Sigmoid colon (tissue), 7 donors: ENCODE measurements around the gene ABCB8. TPM values are rescaled to one million over a fixed set of nuclear protein-coding genes. Genes with fewer than 3 reads are reported as not detected.

ENCODE experiments used
- DNase-seq: peaks from one replicate; pipeline ENCODE4 v3.0.0-alpha.2; 2019
- H3K27ac ChIP-seq, 4 donors: fragments of 200-600 bp; sonication (generic); one replicate each; pipeline ENCODE4 v1.5.1; 2016 to 2019; ENCODE audit warnings: mild to moderate bottlenecking in 1 of 4
- H3K27me3 ChIP-seq, 3 donors: fragments of 200-600 bp; sonication (generic); one replicate each; pipeline ENCODE4 v1.5.1; 2019; ENCODE audit warnings: mild to moderate bottlenecking in 1 of 3
- H3K36me3 ChIP-seq, 4 donors: fragments of 200-600 bp; sonication (generic); one replicate each; pipeline ENCODE4 v1.5.1; 2016 to 2019
- H3K4me1 ChIP-seq, 4 donors: fragments of 200-600 bp; sonication (generic); one replicate each; pipeline ENCODE4 v1.5.1; 2017 to 2019
- H3K4me3 ChIP-seq, 4 donors: fragments of 200-600 bp; sonication (generic); one replicate each; pipeline ENCODE4 v1.5.1; 2017 to 2019; ENCODE audit warnings: mild to moderate bottlenecking in 2 of 4, moderate library complexity in 1 of 4
- H3K9me3 ChIP-seq, 4 donors: fragments of 200-600 bp in 3 of 4; sonication (generic) in 3 of 4; one replicate each; pipeline versions ENCODE4 v1.5.1 to v1.6.1; 2013 to 2019
- EP300 ChIP-seq, 4 donors: sonication (generic); formaldehyde crosslinking; IDR thresholded peaks; one replicate each; pipeline ENCODE4 v1.6.1; 2017; ENCODE audit warnings: antibody characterized with exemption in 4 of 4
- POLR2A ChIP-seq, 2 donors: fragments of 450-650 bp; IDR thresholded peaks; one replicate each; pipeline ENCODE4 v1.6.1; 2016; ENCODE audit warnings: antibody characterized with exemption in 2 of 2, mild to moderate bottlenecking in 2 of 2, moderate library complexity in 2 of 2
- POLR2AphosphoS5 ChIP-seq, 4 donors: sonication (generic); formaldehyde crosslinking; IDR thresholded peaks; one replicate each; pipeline ENCODE4 v1.6.1; 2017; ENCODE audit warnings: antibody characterized with exemption in 4 of 4
- WGBS, 2 donors: extraction: QIAGEN DNeasy Blood & Tissue Kit; methylation state at CpG; one replicate each; pipeline ENCODE4 v1.1.7; 2013; 5-methylcytosine and 5-hydroxymethylcytosine counted together
- intact Hi-C: fragments of 100-400 bp; cut with DNase I; formaldehyde crosslinking; loops from one replicate; pipeline ENCODE4 v1.15.1; 2023
- polyA plus RNA-seq, 3 donors: library from polyadenylated mRNA; stranded (reverse); fragments of 200-250 nt; gene quantifications; one replicate each; pipeline ENCODE4 v1.2.3, GENCODE V29; 2013
- total RNA-seq, 4 donors: library from RNA; depleted of rRNA; stranded (reverse); fragments of >200 nt; gene quantifications; one replicate each; pipeline ENCODE4 v1.1.0, GENCODE V29; 2016
- TF ChIP-seq, protein P1 (sequence below), 4 experiments: fragments of 450-650 bp in 3 of 4; fragments of 200-600 bp in 1 of 4; IDR thresholded peaks; one replicate each; pipeline ENCODE4 v1.5.1; 2016 to 2019; ENCODE audit warnings: antibody characterized with exemption in 4 of 4, mild to moderate bottlenecking in 3 of 4, moderate library complexity in 2 of 4
- donor health status: healthy with polysubstance abuse.
- donor health status: Bipolar disorder and iron deficiency.
- donor health status: healthy.

ABCB8 gene
- total and polyA plus RNA-seq, 7 donors: 3.0 to 32.8 (median 18.3) TPM

DNA sequence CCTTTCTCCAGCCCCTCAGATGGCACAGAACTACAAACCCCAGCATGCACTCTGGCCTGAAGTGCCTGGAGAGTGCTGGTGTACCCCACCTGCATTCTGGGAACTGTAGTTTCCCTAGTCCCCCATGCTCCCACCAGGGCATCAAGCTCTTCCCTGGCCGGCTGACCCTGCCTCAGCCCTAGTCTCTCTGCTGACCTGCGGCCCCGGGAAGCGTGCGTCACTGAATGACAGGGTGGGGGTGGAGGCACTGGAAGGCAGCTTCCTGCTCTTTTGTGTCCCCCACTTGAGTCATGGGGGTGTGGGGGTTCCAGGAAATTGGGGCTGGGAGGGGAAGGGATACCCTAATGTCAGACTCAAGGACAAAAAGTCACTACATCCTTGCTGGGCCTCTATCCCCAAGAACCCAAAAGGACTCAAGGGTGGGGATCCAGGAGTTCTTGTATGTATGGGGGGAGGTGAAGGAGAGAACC lies 35.4 kb upstream of the ABCB8 start:
- TF ChIP-seq POLR2A (IDR thresholded peaks at IDR 0.05) (no peak), EP300 (IDR thresholded peaks at IDR 0.05) (no peak), POLR2AphosphoS5 (IDR thresholded peaks at IDR 0.05) (no peak)
- TF ChIP-seq, protein P1, sequence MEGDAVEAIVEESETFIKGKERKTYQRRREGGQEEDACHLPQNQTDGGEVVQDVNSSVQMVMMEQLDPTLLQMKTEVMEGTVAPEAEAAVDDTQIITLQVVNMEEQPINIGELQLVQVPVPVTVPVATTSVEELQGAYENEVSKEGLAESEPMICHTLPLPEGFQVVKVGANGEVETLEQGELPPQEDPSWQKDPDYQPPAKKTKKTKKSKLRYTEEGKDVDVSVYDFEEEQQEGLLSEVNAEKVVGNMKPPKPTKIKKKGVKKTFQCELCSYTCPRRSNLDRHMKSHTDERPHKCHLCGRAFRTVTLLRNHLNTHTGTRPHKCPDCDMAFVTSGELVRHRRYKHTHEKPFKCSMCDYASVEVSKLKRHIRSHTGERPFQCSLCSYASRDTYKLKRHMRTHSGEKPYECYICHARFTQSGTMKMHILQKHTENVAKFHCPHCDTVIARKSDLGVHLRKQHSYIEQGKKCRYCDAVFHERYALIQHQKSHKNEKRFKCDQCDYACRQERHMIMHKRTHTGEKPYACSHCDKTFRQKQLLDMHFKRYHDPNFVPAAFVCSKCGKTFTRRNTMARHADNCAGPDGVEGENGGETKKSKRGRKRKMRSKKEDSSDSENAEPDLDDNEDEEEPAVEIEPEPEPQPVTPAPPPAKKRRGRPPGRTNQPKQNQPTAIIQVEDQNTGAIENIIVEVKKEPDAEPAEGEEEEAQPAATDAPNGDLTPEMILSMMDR (IDR thresholded peaks at IDR 0.05): no peak
- peak; percentile 66 for DNase-seq
- peak overlapping the region in 2 of 4 donors; percentile 31 to 37 for H3K27ac ChIP-seq

GRCh38 chr7:150993511-150993910 lies 34.7 kb upstream of the ABCB8 start:
- peaks cover 0 to 13% (median 9%) of the 10 kb centered on the region in 4 donors for H3K4me1 ChIP-seq
- H3K9me3 ChIP-seq: no peaks in the 10 kb centered on the region
- 90 to 93% methylated on average over 14 of the region's 14 CpGs for WGBS, 2 donors
- intact Hi-C loops: no loop called here
- TF ChIP-seq, protein P1 (IDR thresholded peaks at IDR 0.05): no peak
- peak in 2 of 4 donors; percentile 17 to 55 for TF ChIP-seq POLR2AphosphoS5 (IDR thresholded peaks at IDR 0.05)
- H3K27me3 ChIP-seq: peaks cover 0 to 11% (median 0%) of the 10 kb centered on the region in 3 donors
- peak overlapping the region in 3 of 4 donors; percentile 16 to 23 (median 21) for H3K4me3 ChIP-seq
- no peaks in the 10 kb centered on the region for H3K36me3 ChIP-seq
- H3K27ac ChIP-seq: peak overlapping the region in 3 of 4 donors; percentile 5 to 37 (median 31)
- DNase-seq: peak; percentile 68

More for the DNA sequence above, 35.4 kb upstream of the ABCB8 start:
- WGBS, 2 donors: 60 to 63% methylated on average over 5 of the region's 5 CpGs
- peaks cover 0 to 18% (median 14%) of the 10 kb centered on the region in 4 donors for H3K4me1 ChIP-seq
- H3K36me3 ChIP-seq: no peaks in the 10 kb centered on the region
- no peak overlapping the region for H3K4me3 ChIP-seq
- peaks cover 0 to 11% (median 0%) of the 10 kb centered on the region in 3 donors for H3K27me3 ChIP-seq
- no peaks in the 10 kb centered on the region for H3K9me3 ChIP-seq
- intact Hi-C loops: no loop called here

DNA sequence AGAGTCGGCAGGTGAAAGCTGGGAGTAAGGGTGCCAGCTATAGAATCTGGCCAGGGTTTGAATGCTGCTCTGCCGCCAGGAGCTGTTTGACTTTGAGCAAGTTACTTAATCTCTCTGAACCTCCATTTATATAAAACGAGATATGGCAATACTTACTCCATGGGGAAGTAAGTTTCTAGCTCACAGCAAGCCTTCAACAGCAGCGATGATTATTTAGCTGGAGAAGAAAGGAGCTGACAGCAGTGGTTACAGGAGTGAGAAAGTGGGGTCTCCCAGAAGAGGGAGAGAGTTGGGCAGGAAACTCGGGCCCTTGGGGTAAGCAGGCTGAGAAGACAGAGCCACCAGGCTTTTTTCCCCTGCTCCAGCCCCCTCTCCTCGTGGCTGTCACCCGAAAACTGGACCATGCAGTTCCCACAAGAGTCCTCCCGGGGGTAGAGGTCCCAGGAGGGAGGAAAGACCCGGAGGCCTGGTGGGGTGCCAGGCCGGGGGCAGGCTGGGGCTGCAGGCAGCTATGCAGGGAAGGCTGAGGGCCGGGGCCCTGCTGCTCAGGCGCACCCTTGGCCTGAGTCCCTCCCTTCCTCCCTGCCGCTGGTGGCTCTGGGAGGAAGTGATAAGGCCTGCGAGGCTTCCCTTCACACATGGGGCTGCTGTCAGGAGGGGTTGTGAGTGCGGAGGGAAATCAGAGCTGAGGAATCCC lies 34.0 kb upstream of the ABCB8 start:
- Histone ChIP-seq H3K4me1 (peaks cover 0 to 5% (median 1%) of the 10 kb centered on the region in 4 donors), H3K9me3 (no peaks in the 10 kb centered on the region), H3K4me3 (peak overlapping the region in 3 of 4 donors; percentile 16 to 23 (median 21)), H3K27me3 (peaks cover 0 to 11% (median 0%) of the 10 kb centered on the region in 3 donors), H3K27ac (peak overlapping the region in 1 of 4 donors; percentile 37), H3K36me3 (no peaks in the 10 kb centered on the region)
- TF ChIP-seq EP300 (IDR thresholded peaks at IDR 0.05) (no peak), POLR2AphosphoS5 (IDR thresholded peaks at IDR 0.05) (peak in 1 of 4 donors; percentile 13)
- WGBS, 2 donors: 43 to 49% methylated on average over 15 of the region's 15 CpGs
- intact Hi-C loops: no loop called here
- no peak for DNase-seq

- no peak overlapping the region for H3K27ac ChIP-seq
- H3K4me1 ChIP-seq: no peaks in the 10 kb centered on the region
- no peak for TF ChIP-seq POLR2AphosphoS5 (IDR thresholded peaks at IDR 0.05)
- TF ChIP-seq EP300 (IDR thresholded peaks at IDR 0.05): no peak
- TF ChIP-seq POLR2A (IDR thresholded peaks at IDR 0.05): no peak
- TF ChIP-seq, protein P1 (IDR thresholded peaks at IDR 0.05): no peak
- no peaks in the 10 kb centered on the region for H3K9me3 ChIP-seq
- WGBS, 2 donors: 57 to 70% methylated on average over 19 of the region's 19 CpGs
- no peaks in the 10 kb centered on the region for H3K36me3 ChIP-seq
- H3K27me3 ChIP-seq: peaks cover 0 to 11% (median 0%) of the 10 kb centered on the region in 3 donors
- no peak for DNase-seq
- peak overlapping the region in 2 of 4 donors; percentile 21 to 23 for H3K4me3 ChIP-seq
- intact Hi-C loops: no loop called here
Measured at GRCh38 chr7:150994838-150995510, 33.3 kb upstream of the ABCB8 start.
